Amygdala (tissue), 56 donors: ENCODE measurements around the gene WIZ.
"Not testable (repeated sequence)": the region's sequence is repeated elsewhere in the genome, so short reads cannot be mapped to it uniquely, and the experiment has no call there.

ENCODE experiments used
- DNase-seq, 56 donors: peaks; one replicate each; lab custom pipeline; 2025; lab: John Stamatoyannopoulos, UW

Gene WIZ

GRCh38 chr19:15449620-15450527 lies at the start of gene WIZ:
Gene WIZ, minus strand, starts transcription at chr19:15449956. Its CDS starts 1,649 bp downstream, at chr19:15448307.
- DNase-seq, result peak in 50 of 56 donors; percentile 22 to 83 (median 62)

GRCh38 chr19:15498910-15499309 lies 49.2 kb upstream of the WIZ start:
- no peak for DNase-seq

GRCh38 chr19:15498156-15498858 lies 48.6 kb upstream of the WIZ start:
- no peak for DNase-seq

- no peak for DNase-seq
Observed at GRCh38 chr19:15495151-15495550, 45.4 kb upstream of the WIZ start.

GRCh38 chr19:15488489-15489226 lies 38.9 kb upstream of the WIZ start:
- no peak for DNase-seq

- no peak for DNase-seq
Observed at GRCh38 chr19:15487038-15487437, 37.3 kb upstream of the WIZ start.

GRCh38 chr19:15485768-15486167 lies 36.0 kb upstream of the WIZ start:
- not testable (repeated sequence) for DNase-seq

GRCh38 chr19:15480996-15481395 lies 31.2 kb upstream of the WIZ start:
- not testable (repeated sequence) for DNase-seq

- DNase-seq, result peak in 36 of 56 donors; percentile 1 to 68 (median 30)
Observed at GRCh38 chr19:15479391-15480345, 29.9 kb upstream of the WIZ start, which contains the start of gene PGLYRP2. Gene PGLYRP2, minus strand, starts transcription at chr19:15479501. Its CDS starts 130 bp downstream, at chr19:15479371.

- no peak for DNase-seq
Observed at GRCh38 chr19:15476325-15476724, 26.6 kb upstream of the WIZ start.

- DNase-seq, result no peak
Observed at GRCh38 chr19:15475611-15476010, 25.9 kb upstream of the WIZ start.

GRCh38 chr19:15475169-15475568 lies 25.4 kb upstream of the WIZ start:
- DNase-seq, result no peak

GRCh38 chr19:15473821-15474220 lies 24.1 kb upstream of the WIZ start:
- not testable (repeated sequence) for DNase-seq

- DNase-seq, result no peak
Observed at GRCh38 chr19:15471639-15472101, 21.9 kb upstream of the WIZ start.

- DNase-seq, result no peak
Observed at GRCh38 chr19:15469513-15470297, 19.9 kb upstream of the WIZ start.

- DNase-seq, result no peak
Observed at GRCh38 chr19:15468675-15469512, 19.1 kb upstream of the WIZ start.

- no peak for DNase-seq
Observed at GRCh38 chr19:15467734-15468214, 18.0 kb upstream of the WIZ start.
